HAP-1 (cell line): Measurements from ENCODE around the gene UQCC3.
A peak's percentile ranks its signal among the peaks of the same experiment; 100 is the strongest.
"Not testable (repeated sequence)": the region's sequence is repeated elsewhere in the genome, so short reads cannot be mapped to it uniquely, and the experiment has no call there.

Source experiments
- DNase-seq, 2 experiments: peaks; one replicate each; pipeline ENCODE4 v3.0.0-alpha.2; 2016 to 2020; ENCODE audit warnings: low spot score in 2 of 2
- H3K27me3 ChIP-seq: fragments of 250-450 bp; sonication (Bioruptor Pico); 2 replicates; pipeline ENCODE4 v1.5.1; 2020; ENCODE audit warnings: low read depth, mild to moderate bottlenecking, moderate library complexity
- H3K36me3 ChIP-seq: fragments of 250-450 bp; sonication (Bioruptor Pico); replicated peaks from 2 replicates; pipeline ENCODE4 v1.5.1; 2020; ENCODE audit warnings: mild to moderate bottlenecking
- H3K4me1 ChIP-seq: fragments of 250-450 bp; sonication (Bioruptor Pico); 2 replicates; pipeline ENCODE4 v1.5.1; 2020; ENCODE audit warnings: mild to moderate bottlenecking
- H3K4me3 ChIP-seq: fragments of 250-450 bp; sonication (Bioruptor Pico); 2 replicates; pipeline ENCODE4 v1.5.1; 2020; ENCODE audit warnings: mild to moderate bottlenecking, moderate library complexity
- H3K9me3 ChIP-seq: fragments of 250-450 bp; sonication (Bioruptor Pico); 2 replicates; pipeline ENCODE4 v1.5.1; 2020; ENCODE audit warnings: mild to moderate bottlenecking, moderate library complexity
- in situ Hi-C: fragments of 300-500 bp; cut with MboI; formaldehyde crosslinking; loops from 3 replicates; pipeline ENCODE4 v1.14.3; 2020; ENCODE audit warnings: low sequenced_read_pairs, inconsistent platforms, mixed read lengths

UQCC3 gene

GRCh38 chr11:62694455-62695167 is 23.1 kb downstream of the UQCC3 start:
- H3K4me3 ChIP-seq, result no peak overlapping the region
- in situ Hi-C loops, result loop anchor here (10.0 kb wide), 1 partner anchor 300 kb away; no protein-coding TSS in a partner anchor
- H3K9me3 ChIP-seq, result no peaks in the 10 kb centered on the region
- peak; percentile 56 to 84 for DNase-seq
- peaks cover 42% of the 10 kb centered on the region for H3K36me3 ChIP-seq
- no peaks in the 10 kb centered on the region for H3K27me3 ChIP-seq
- H3K4me1 ChIP-seq, result no peaks in the 10 kb centered on the region

GRCh38 chr11:62702246-62702645 is 30.8 kb downstream of the UQCC3 start:
- in situ Hi-C loops, result no loop called here
- DNase-seq, result no peak
- H3K4me3 ChIP-seq, result no peak overlapping the region

GRCh38 chr11:62703921-62704320 is 32.4 kb downstream of the UQCC3 start:
- Histone ChIP-seq H3K36me3 (peaks cover 64% of the 10 kb centered on the region), H3K4me1 (peaks cover 11% of the 10 kb centered on the region)
- in situ Hi-C loops, result not testable (repeated sequence)

More at GRCh38 chr11:62702246-62702645, 30.8 kb downstream of the UQCC3 start:
- Histone ChIP-seq H3K9me3 (no peaks in the 10 kb centered on the region), H3K36me3 (peaks cover 47% of the 10 kb centered on the region), H3K4me1 (peaks cover 11% of the 10 kb centered on the region), H3K27me3 (no peaks in the 10 kb centered on the region)

GRCh38 chr11:62705413-62705812 is 33.9 kb downstream of the UQCC3 start:
- peaks cover 73% of the 10 kb centered on the region for H3K36me3 ChIP-seq
- peak overlapping the region; percentile 68 for H3K4me3 ChIP-seq
- in situ Hi-C loops, result no loop called here

More at GRCh38 chr11:62703921-62704320, 32.4 kb downstream of the UQCC3 start:
- H3K9me3 ChIP-seq, DNase-seq, H3K27me3 ChIP-seq, H3K4me3 ChIP-seq: not testable (repeated sequence)

GRCh38 chr11:62705880-62706849 is 34.7 kb downstream of the UQCC3 start:
- H3K36me3 ChIP-seq, result peaks cover 73% of the 10 kb centered on the region
- peak overlapping the region; percentile 68 for H3K4me3 ChIP-seq
- peaks cover 11% of the 10 kb centered on the region for H3K4me1 ChIP-seq
- in situ Hi-C loops, result no loop called here
- peak; percentile 84 to 94 for DNase-seq
- H3K27me3 ChIP-seq, result no peaks in the 10 kb centered on the region
- H3K9me3 ChIP-seq, result no peaks in the 10 kb centered on the region

More at GRCh38 chr11:62705413-62705812, 33.9 kb downstream of the UQCC3 start:
- Histone ChIP-seq H3K27me3 (no peaks in the 10 kb centered on the region), H3K4me1 (peaks cover 11% of the 10 kb centered on the region), H3K9me3 (no peaks in the 10 kb centered on the region)
- DNase-seq, result no peak

GRCh38 chr11:62706850-62707247 is 35.4 kb downstream of the UQCC3 start:
- no peak for DNase-seq
- no peaks in the 10 kb centered on the region for H3K27me3 ChIP-seq
- in situ Hi-C loops, result no loop called here
- peaks cover 11% of the 10 kb centered on the region for H3K4me1 ChIP-seq
- no peak overlapping the region for H3K4me3 ChIP-seq
- H3K9me3 ChIP-seq, result no peaks in the 10 kb centered on the region
- H3K36me3 ChIP-seq, result peaks cover 73% of the 10 kb centered on the region

GRCh38 chr11:62707277-62707861 is 35.9 kb downstream of the UQCC3 start, which contains the start of the genes BSCL2 and GNG3:
BSCL2 (minus strand) TSS chr11:62707424; CDS start chr11:62707195, 229 bp downstream.
GNG3 (plus strand) TSS chr11:62707676; CDS start chr11:62708296, 620 bp downstream.
- in situ Hi-C loops, result no loop called here
- H3K9me3 ChIP-seq, result no peaks in the 10 kb centered on the region
- H3K36me3 ChIP-seq, result peaks cover 73% of the 10 kb centered on the region
- H3K4me1 ChIP-seq, result peaks cover 11% of the 10 kb centered on the region
- peak within 1 kb of the TSS; percentile 68 for H3K4me3 ChIP-seq
- no peaks in the 10 kb centered on the region for H3K27me3 ChIP-seq
- DNase-seq, result peak in 1 of 2 experiments; percentile 51

- H3K4me1 ChIP-seq, result peaks cover 11% of the 10 kb centered on the region
- peaks cover 81% of the 10 kb centered on the region for H3K36me3 ChIP-seq
- H3K27me3 ChIP-seq, result no peaks in the 10 kb centered on the region
- H3K4me3 ChIP-seq, result no peak overlapping the region
- in situ Hi-C loops, result no loop called here
- no peaks in the 10 kb centered on the region for H3K9me3 ChIP-seq
- no peak for DNase-seq
Observed at GRCh38 chr11:62708392-62708791, 36.9 kb downstream of the UQCC3 start.

GRCh38 chr11:62708793-62709192 is 37.3 kb downstream of the UQCC3 start:
- Histone ChIP-seq H3K36me3 (peaks cover 81% of the 10 kb centered on the region), H3K27me3 (no peaks in the 10 kb centered on the region), H3K4me1 (peaks cover 11% of the 10 kb centered on the region), H3K4me3 (no peak overlapping the region), H3K9me3 (no peaks in the 10 kb centered on the region)
- in situ Hi-C loops, result no loop called here
- no peak for DNase-seq

GRCh38 chr11:62709247-62710000 is 38.0 kb downstream of the UQCC3 start:
- DNase-seq, result no peak

GRCh38 chr11:62710001-62710345 is 38.5 kb downstream of the UQCC3 start:
- no peaks in the 10 kb centered on the region for H3K9me3 ChIP-seq
- in situ Hi-C loops, result no loop called here
- H3K4me1 ChIP-seq, result peaks cover 11% of the 10 kb centered on the region
- H3K4me3 ChIP-seq, result no peak overlapping the region
- H3K27me3 ChIP-seq, result no peaks in the 10 kb centered on the region
- no peak for DNase-seq
- peaks cover 85% of the 10 kb centered on the region for H3K36me3 ChIP-seq

More at GRCh38 chr11:62709247-62710000, 38.0 kb downstream of the UQCC3 start:
- in situ Hi-C loops, result no loop called here
- no peaks in the 10 kb centered on the region for H3K9me3 ChIP-seq
- H3K4me3 ChIP-seq, result no peak overlapping the region
- peaks cover 11% of the 10 kb centered on the region for H3K4me1 ChIP-seq
- H3K36me3 ChIP-seq, result peaks cover 85% of the 10 kb centered on the region
- no peaks in the 10 kb centered on the region for H3K27me3 ChIP-seq

- Histone ChIP-seq H3K27me3 (no peaks in the 10 kb centered on the region), H3K36me3 (peaks cover 94% of the 10 kb centered on the region), H3K4me1 (no peaks in the 10 kb centered on the region), H3K4me3 (no peak overlapping the region), H3K9me3 (no peaks in the 10 kb centered on the region)
- in situ Hi-C loops, result no loop called here
- DNase-seq, result no peak
Observed at GRCh38 chr11:62712276-62712812, 40.9 kb downstream of the UQCC3 start.

GRCh38 chr11:62712861-62713260 is 41.4 kb downstream of the UQCC3 start:
- Histone ChIP-seq H3K36me3 (peaks cover 94% of the 10 kb centered on the region), H3K9me3 (no peaks in the 10 kb centered on the region), H3K27me3 (no peaks in the 10 kb centered on the region), H3K4me3 (no peak overlapping the region), H3K4me1 (no peaks in the 10 kb centered on the region)
- DNase-seq, result no peak
- in situ Hi-C loops, result no loop called here
